IPS-15b (cell line): ENCODE results near the gene SCO1.

Source experiments
- H3K27me3 ChIP-seq: one replicate; pipeline ENCODE4 v1.6.1; 2013; ENCODE audit warnings: low read length; ENCODE audit not compliant: control insufficient read depth, insufficient read depth
- H3K36me3 ChIP-seq: one replicate; pipeline ENCODE4 v1.6.1; 2013; ENCODE audit warnings: low read length; ENCODE audit not compliant: control insufficient read depth, insufficient read depth
- H3K4me1 ChIP-seq: one replicate; pipeline ENCODE4 v1.6.1; 2013; ENCODE audit warnings: mild to moderate bottlenecking, low read length; ENCODE audit not compliant: control insufficient read depth, insufficient read depth
- H3K4me3 ChIP-seq: one replicate; pipeline ENCODE4 v1.5.1; 2013; ENCODE audit warnings: low read depth, low read length
- H3K9ac ChIP-seq: one replicate; pipeline ENCODE4 v1.6.1; 2013; ENCODE audit warnings: low read depth, mild to moderate bottlenecking, low read length
- H3K9me3 ChIP-seq: one replicate; pipeline ENCODE4 v1.6.1; 2013; ENCODE audit warnings: mild to moderate bottlenecking, low read length; ENCODE audit not compliant: control insufficient read depth, insufficient read depth

The SCO1 gene

GRCh38 chr17:10673312-10673711 lies 24.0 kb downstream of the SCO1 start:
- Histone ChIP-seq H3K27me3 (no peaks in the 10 kb centered on the region), H3K36me3 (peaks cover 7% of the 10 kb centered on the region), H3K9ac (no peak overlapping the region), H3K4me1 (no peaks in the 10 kb centered on the region), H3K9me3 (no peaks in the 10 kb centered on the region), H3K4me3 (no peak overlapping the region)

- Histone ChIP-seq H3K4me3 (no peak overlapping the region), H3K27me3 (no peaks in the 10 kb centered on the region), H3K36me3 (no peaks in the 10 kb centered on the region), H3K9me3 (no peaks in the 10 kb centered on the region), H3K9ac (no peak overlapping the region), H3K4me1 (no peaks in the 10 kb centered on the region)
Observed at GRCh38 chr17:10668775-10669174, 28.6 kb downstream of the SCO1 start.

- H3K4me3 ChIP-seq, result no peak overlapping the region
- no peak overlapping the region for H3K9ac ChIP-seq
- H3K4me1 ChIP-seq, result no peaks in the 10 kb centered on the region
- no peaks in the 10 kb centered on the region for H3K27me3 ChIP-seq
- no peaks in the 10 kb centered on the region for H3K9me3 ChIP-seq
- no peaks in the 10 kb centered on the region for H3K36me3 ChIP-seq
Observed at GRCh38 chr17:10666906-10667305, 30.4 kb downstream of the SCO1 start.

GRCh38 chr17:10664571-10664970 lies 32.8 kb downstream of the SCO1 start:
- H3K27me3 ChIP-seq, result no peaks in the 10 kb centered on the region
- H3K36me3 ChIP-seq, result no peaks in the 10 kb centered on the region
- H3K9me3 ChIP-seq, result no peaks in the 10 kb centered on the region
- no peak overlapping the region for H3K4me3 ChIP-seq
- H3K4me1 ChIP-seq, result no peaks in the 10 kb centered on the region
- no peak overlapping the region for H3K9ac ChIP-seq

GRCh38 chr17:10663231-10663630 lies 34.1 kb downstream of the SCO1 start:
- no peaks in the 10 kb centered on the region for H3K9me3 ChIP-seq
- H3K9ac ChIP-seq, result no peak overlapping the region
- H3K36me3 ChIP-seq, result no peaks in the 10 kb centered on the region
- no peaks in the 10 kb centered on the region for H3K4me1 ChIP-seq
- H3K27me3 ChIP-seq, result no peaks in the 10 kb centered on the region
- no peak overlapping the region for H3K4me3 ChIP-seq

GRCh38 chr17:10661437-10661836 lies 35.9 kb downstream of the SCO1 start:
- no peak overlapping the region for H3K4me3 ChIP-seq
- no peaks in the 10 kb centered on the region for H3K27me3 ChIP-seq
- H3K36me3 ChIP-seq, result no peaks in the 10 kb centered on the region
- H3K4me1 ChIP-seq, result no peaks in the 10 kb centered on the region
- H3K9me3 ChIP-seq, result no peaks in the 10 kb centered on the region
- no peak overlapping the region for H3K9ac ChIP-seq

- Histone ChIP-seq H3K4me3 (no peak overlapping the region), H3K4me1 (no peaks in the 10 kb centered on the region), H3K9me3 (no peaks in the 10 kb centered on the region), H3K27me3 (no peaks in the 10 kb centered on the region), H3K36me3 (no peaks in the 10 kb centered on the region), H3K9ac (no peak overlapping the region)
Observed at GRCh38 chr17:10657879-10658278, 39.5 kb downstream of the SCO1 start.

GRCh38 chr17:10657148-10657547 lies 40.2 kb downstream of the SCO1 start, which contains the start of gene MYH3:
MYH3 (minus strand) TSS chr17:10657309; CDS start chr17:10655064, 2,245 bp downstream.
- H3K4me1 ChIP-seq, result no peaks in the 10 kb centered on the region

GRCh38 chr17:10653987-10654386 lies 43.3 kb downstream of the SCO1 start:
- Histone ChIP-seq H3K4me1 (no peaks in the 10 kb centered on the region), H3K4me3 (no peak overlapping the region), H3K36me3 (no peaks in the 10 kb centered on the region), H3K27me3 (no peaks in the 10 kb centered on the region), H3K9me3 (no peaks in the 10 kb centered on the region), H3K9ac (no peak overlapping the region)

More at GRCh38 chr17:10657148-10657547, 40.2 kb downstream of the SCO1 start, which contains the start of gene MYH3:
- no peak within 1 kb of the TSS for H3K9ac ChIP-seq
- no peak within 1 kb of the TSS for H3K4me3 ChIP-seq
- no peaks in the 10 kb centered on the region for H3K27me3 ChIP-seq
- no peaks in the 10 kb centered on the region for H3K9me3 ChIP-seq
- H3K36me3 ChIP-seq, result no peaks in the 10 kb centered on the region

GRCh38 chr17:10652984-10653659 lies 44.2 kb downstream of the SCO1 start:
- Histone ChIP-seq H3K9ac (no peak overlapping the region), H3K4me1 (no peaks in the 10 kb centered on the region), H3K36me3 (no peaks in the 10 kb centered on the region), H3K9me3 (no peaks in the 10 kb centered on the region), H3K27me3 (no peaks in the 10 kb centered on the region), H3K4me3 (no peak overlapping the region)

- no peak overlapping the region for H3K9ac ChIP-seq
Observed at GRCh38 chr17:10651927-10652326, 45.4 kb downstream of the SCO1 start.

GRCh38 chr17:10649602-10650001 lies 47.7 kb downstream of the SCO1 start:
- Histone ChIP-seq H3K4me1 (no peaks in the 10 kb centered on the region), H3K4me3 (no peak overlapping the region), H3K9me3 (no peaks in the 10 kb centered on the region), H3K36me3 (no peaks in the 10 kb centered on the region), H3K27me3 (no peaks in the 10 kb centered on the region), H3K9ac (no peak overlapping the region)

More at GRCh38 chr17:10651927-10652326, 45.4 kb downstream of the SCO1 start:
- Histone ChIP-seq H3K9me3 (no peaks in the 10 kb centered on the region), H3K4me1 (no peaks in the 10 kb centered on the region), H3K4me3 (no peak overlapping the region), H3K36me3 (no peaks in the 10 kb centered on the region), H3K27me3 (no peaks in the 10 kb centered on the region)
